ENCODE data around the gene C2orf68. TPM values are rescaled to one million over a fixed set of nuclear protein-coding genes. Genes with fewer than 3 reads are reported as not detected.

The C2orf68 gene
- total and polyA plus RNA-seq, 2 of the 8 experiments (the other 6 are each of a cell fraction or from before 2014, with no cell fraction given), result 46.3 to 49.4 TPM

DNA sequence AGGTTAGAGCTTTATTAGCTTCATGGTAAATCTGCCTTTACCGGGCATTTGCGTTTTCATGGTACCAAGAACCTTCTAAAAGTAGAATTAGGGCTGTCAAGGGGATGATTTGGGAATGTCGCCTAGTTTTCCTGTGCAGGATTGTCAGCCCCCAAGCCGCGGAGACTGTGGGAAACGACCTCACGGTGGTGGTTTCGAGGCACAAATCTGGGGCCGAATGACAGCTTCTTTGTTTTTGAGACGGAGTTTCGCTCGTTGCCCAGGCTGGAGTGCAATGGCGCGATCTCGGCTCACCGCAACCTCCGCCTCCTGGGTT lies 3.5 kb upstream of the C2orf68 start:
- WGBS, 2 experiments (ENCODE audit: extremely low coverage in 1 of 2, insufficient coverage in 1 of 2, insufficient read length in 1 of 2, insufficient replicate concordance in 2 of 2, low coverage in 1 of 2, low lambda C conversion rate in 2 of 2, missing lambda C conversion rate in 1 of 2), result 88% methylated on average over 17 of the region's 17 CpGs; no CpG with 5 or more reads in 1 of the 2 experiments
- peaks cover 0 to 5% (median 2%) of the 10 kb centered on the region in 4 experiments; a peak in 3 of 7 replicates for H3K4me1 ChIP-seq (replicated peaks in 1 of 4; ENCODE audit: control insufficient read depth in 3 of 4, insufficient read depth in 4 of 4, low read length in 3 of 4)
- no peak overlapping the region for H4K5ac ChIP-seq (ENCODE audit: insufficient read length, low read depth, low read length)
- no peak overlapping the region for H3K23ac ChIP-seq (ENCODE audit: insufficient read length)
- no peak overlapping the region for H3K56ac ChIP-seq (replicated peaks; ENCODE audit: insufficient read length, low read depth, low read length)
- no peak overlapping the region for H3K9ac ChIP-seq (replicated peaks in 1 of 4; ENCODE audit: extremely low read depth in 1 of 4, low read depth in 3 of 4, low read length in 3 of 4)
- H2BK120ac ChIP-seq (replicated peaks; ENCODE audit: low read depth, low read length), result no peak overlapping the region
- peaks cover 4% of the 10 kb centered on the region; the same call in 1 of the 2 replicates for H3K23me2 ChIP-seq (ENCODE audit: low read depth, low read length)
- no peak overlapping the region for H2BK15ac ChIP-seq (ENCODE audit: low read length)
- no peaks in the 10 kb centered on the region for H3K27me3 ChIP-seq (replicated peaks in 1 of 4; ENCODE audit: control insufficient read depth in 3 of 4, extremely low read depth in 1 of 4, insufficient read depth in 3 of 4, low read length in 3 of 4)
- H4K91ac ChIP-seq (replicated peaks; ENCODE audit: insufficient read length, low read length), result no peak overlapping the region
- TF ChIP-seq NRF1 (IDR thresholded peaks at IDR 0.05; ENCODE audit: low read depth, low read length), result no peak
- TF ChIP-seq SRF (IDR thresholded peaks at IDR 0.05; ENCODE audit: low read depth, low read length), result no peak
- TF ChIP-seq SUZ12 (IDR thresholded peaks at IDR 0.05; ENCODE audit: low read length), result no peak
- no peak for DNase-seq (ENCODE audit: low read depth in 1 of 2, low spot score in 2 of 2)
- H3K79me2 ChIP-seq (ENCODE audit: control insufficient read depth in 1 of 2, insufficient read depth in 2 of 2, low read length in 2 of 2), result peaks cover 11 to 37% of the 10 kb centered on the region in 2 experiments
- peak overlapping the region in 1 of 4 experiments; percentile 97; a peak in 2 of 8 replicates for H3K4me3 ChIP-seq (ENCODE audit: extremely low read depth in 1 of 4, insufficient read depth in 2 of 4, low read depth in 3 of 4, low read length in 4 of 4)
- no peak for FAIRE-seq
- no peak overlapping the region for H3K14ac ChIP-seq (ENCODE audit: insufficient read length)
- H2AFZ ChIP-seq (ENCODE audit: low read length), result no peak overlapping the region
- H2BK5ac ChIP-seq (ENCODE audit: low read depth, low read length), result no peak overlapping the region
- peaks cover 5% of the 10 kb centered on the region for H3K79me1 ChIP-seq (ENCODE audit: low read depth, low read length)
- ChIA-PET POLR2A (ENCODE audit: partially characterized antibody) (interaction anchor here (0.9 to 7.9 kb wide), 12 partner anchors 12 to 201 kb away, joined by 3 to 95 read pairs (median 4); partner anchors contain the start of genes MAT2A and TMEM150A), CTCF (ENCODE audit: partially characterized antibody) (interaction anchor here (1.9 kb wide), 1 partner anchor 22 kb away, joined by 7 read pairs; no protein-coding TSS in a partner anchor)
- H3K18ac ChIP-seq (ENCODE audit: extremely low read depth, low read length), result no peak overlapping the region
- no peak overlapping the region for H3K27ac ChIP-seq (ENCODE audit: low read depth, low read length)
- H2AK5ac ChIP-seq (ENCODE audit: low read depth, low read length), result no peak overlapping the region
- H4K8ac ChIP-seq (ENCODE audit: extremely low read depth, insufficient read depth, low read length), result no peak overlapping the region
- no peak overlapping the region for H2BK12ac ChIP-seq (ENCODE audit: low read depth, low read length)
- H3K4ac ChIP-seq (replicated peaks; ENCODE audit: insufficient read length, low read depth, low read length), result peak overlapping the region; percentile 36
- no peaks in the 10 kb centered on the region for H3K9me3 ChIP-seq (ENCODE audit: insufficient read depth in 2 of 2, low read depth in 1 of 2, low read length in 1 of 2)
- peaks cover 0 to 8% of the 10 kb centered on the region in 2 experiments for H4K20me1 ChIP-seq (replicated peaks in 1 of 2; ENCODE audit: control insufficient read depth in 1 of 2, insufficient read depth in 2 of 2, low read length in 2 of 2)
- peaks cover 3 to 22% (median 4%) of the 10 kb centered on the region in 4 experiments; a peak in 5 of 8 replicates for H3K36me3 ChIP-seq (ENCODE audit: control insufficient read depth in 2 of 4, insufficient read depth in 4 of 4, low read length in 3 of 4)
- H2BK20ac ChIP-seq (ENCODE audit: low read length), result no peak overlapping the region
- peak overlapping the region; percentile 6 to 19; a peak in 1 of 4 replicates for H3K4me2 ChIP-seq (ENCODE audit: insufficient read depth in 1 of 2, low read depth in 2 of 2, low read length in 2 of 2)
